ENCODE data around the gene BANP.
"Not testable (repeated sequence)": the region's sequence is repeated elsewhere in the genome, so short reads cannot be mapped to it uniquely, and the experiment has no call there.

The BANP gene

DNA sequence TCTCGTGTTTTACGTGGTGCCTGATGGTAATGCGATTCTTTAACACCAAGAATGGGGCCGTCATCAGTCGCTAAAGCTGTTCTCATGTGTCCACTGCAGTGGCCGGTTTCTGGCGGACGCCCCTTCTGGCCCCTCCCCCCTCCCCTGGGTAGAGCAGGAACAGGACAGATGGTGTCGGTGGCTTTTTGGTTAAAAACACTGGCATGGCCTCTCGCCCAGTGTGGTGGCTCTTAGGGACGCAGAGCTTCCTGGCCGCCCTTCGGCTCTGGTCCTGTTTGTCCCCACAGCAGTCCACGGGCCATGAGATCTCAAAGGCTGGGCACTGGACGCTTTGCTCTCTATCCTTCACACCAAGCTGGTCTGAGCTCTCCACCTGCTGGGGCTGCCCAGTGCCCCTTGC lies 151.8 kb downstream of the BANP start:
- no peak overlapping the region for H3K4me3 ChIP-seq (ENCODE audit: control insufficient read depth, low read depth, low read length)
- no peak for TF ChIP-seq CTCF (conservative IDR thresholded peaks at IDR 0.05; ENCODE audit: control insufficient read depth, insufficient read depth, low read depth, low read length)
- no peak for DNase-seq (ENCODE audit: low read depth)

- TF ChIP-seq CTCF (conservative IDR thresholded peaks at IDR 0.05; ENCODE audit: control insufficient read depth, insufficient read depth, low read depth, low read length): no peak
- no peak overlapping the region for H3K4me3 ChIP-seq (ENCODE audit: control insufficient read depth, low read depth, low read length)
- no peak for DNase-seq (ENCODE audit: low read depth)
Measured at GRCh38 chr16:88103581-88104188, 152.5 kb downstream of the BANP start.

- not testable (repeated sequence) for H3K4me3 ChIP-seq (ENCODE audit: control insufficient read depth, low read depth, low read length); DNase-seq (ENCODE audit: low read depth)
Measured at GRCh38 chr16:88104363-88104762, 153.1 kb downstream of the BANP start.

DNA sequence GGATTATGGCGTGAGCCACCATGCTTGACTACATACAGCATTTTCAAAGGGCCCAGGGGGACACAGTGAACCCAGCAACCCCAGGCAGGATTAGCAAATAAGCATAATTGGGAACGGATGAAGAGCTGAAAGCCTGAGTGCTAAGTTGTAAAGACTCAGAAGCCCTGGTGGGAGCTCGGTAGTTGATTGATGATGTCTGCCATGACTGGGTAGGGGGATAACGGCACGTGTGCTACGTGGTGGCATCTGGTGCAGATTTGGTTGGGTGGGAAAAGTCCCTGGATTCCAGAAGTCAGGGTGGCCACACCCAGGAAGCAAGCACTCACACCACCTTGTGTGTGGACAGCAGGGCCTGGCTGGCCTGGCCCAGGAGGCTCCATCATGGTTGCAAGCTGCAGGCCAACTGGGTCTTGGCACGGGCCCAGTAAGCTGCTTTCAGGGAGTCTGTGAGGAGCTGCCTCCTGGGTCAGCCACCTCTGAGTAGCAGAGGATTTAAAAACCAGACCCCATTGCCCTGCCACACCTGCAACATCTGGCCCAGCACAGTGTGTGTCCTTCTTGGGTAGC lies 154.4 kb downstream of the BANP start:
- not testable (repeated sequence) for DNase-seq (ENCODE audit: low read depth); H3K4me3 ChIP-seq (ENCODE audit: control insufficient read depth, low read depth, low read length)

- H3K4me3 ChIP-seq (ENCODE audit: control insufficient read depth, low read depth, low read length); DNase-seq (ENCODE audit: low read depth): not testable (repeated sequence)
Measured at GRCh38 chr16:88106566-88106965, 155.3 kb downstream of the BANP start.

- no peak for DNase-seq (ENCODE audit: low read depth)
- no peak overlapping the region for H3K4me3 ChIP-seq (ENCODE audit: control insufficient read depth, low read depth, low read length)
- no peak for TF ChIP-seq CTCF (conservative IDR thresholded peaks at IDR 0.05; ENCODE audit: control insufficient read depth, insufficient read depth, low read depth, low read length)
Measured at GRCh38 chr16:88108762-88109161, 157.5 kb downstream of the BANP start.

DNA sequence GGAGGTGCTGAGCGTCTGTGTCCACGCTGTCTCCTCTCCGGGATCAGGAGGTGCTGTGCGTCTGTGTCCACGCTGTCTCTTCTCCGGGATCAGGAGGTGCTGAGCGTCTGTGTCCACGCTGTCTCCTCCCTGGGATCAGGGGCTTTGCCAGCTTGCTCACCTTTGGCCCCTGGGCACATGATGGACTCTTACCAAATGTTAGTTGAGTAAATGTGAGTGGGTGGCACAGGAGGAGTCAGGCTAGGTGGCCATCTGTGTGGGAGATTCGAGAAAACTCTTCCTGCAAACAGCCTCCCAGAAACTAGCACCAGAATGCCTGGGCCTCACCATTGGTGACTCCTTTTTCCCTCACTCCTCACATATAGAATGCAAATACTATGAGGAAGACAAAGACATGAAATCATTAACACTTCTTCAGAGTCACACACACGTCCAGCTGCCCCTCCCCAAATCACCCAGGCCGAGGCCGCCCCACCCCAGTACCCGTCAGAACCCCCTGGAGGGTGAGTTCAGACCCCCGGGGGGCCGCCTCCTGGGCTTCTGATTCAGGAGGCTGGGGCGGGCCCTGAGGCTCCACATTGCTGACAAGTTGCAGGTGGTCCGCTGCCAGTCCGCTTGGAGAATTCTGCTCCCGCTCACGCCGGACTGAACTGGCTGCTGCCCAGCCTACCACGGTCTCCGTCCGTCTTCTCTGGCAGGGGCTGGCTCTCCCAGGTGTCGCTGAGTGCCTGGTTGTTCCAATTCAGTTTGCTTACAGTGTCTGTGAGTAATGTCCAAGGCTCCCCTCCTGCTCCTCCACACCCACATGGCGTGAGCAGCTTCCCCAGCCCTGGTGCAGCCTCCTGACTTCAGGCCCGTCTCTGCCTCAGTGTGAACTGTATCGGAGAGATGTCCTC lies 158.7 kb downstream of the BANP start:
- DNase-seq (ENCODE audit: low read depth); H3K4me3 ChIP-seq (ENCODE audit: control insufficient read depth, low read depth, low read length): not testable (repeated sequence)

GRCh38 chr16:88110875-88111494 lies 159.8 kb downstream of the BANP start:
- DNase-seq (ENCODE audit: low read depth); H3K4me3 ChIP-seq (ENCODE audit: control insufficient read depth, low read depth, low read length): not testable (repeated sequence)

DNA sequence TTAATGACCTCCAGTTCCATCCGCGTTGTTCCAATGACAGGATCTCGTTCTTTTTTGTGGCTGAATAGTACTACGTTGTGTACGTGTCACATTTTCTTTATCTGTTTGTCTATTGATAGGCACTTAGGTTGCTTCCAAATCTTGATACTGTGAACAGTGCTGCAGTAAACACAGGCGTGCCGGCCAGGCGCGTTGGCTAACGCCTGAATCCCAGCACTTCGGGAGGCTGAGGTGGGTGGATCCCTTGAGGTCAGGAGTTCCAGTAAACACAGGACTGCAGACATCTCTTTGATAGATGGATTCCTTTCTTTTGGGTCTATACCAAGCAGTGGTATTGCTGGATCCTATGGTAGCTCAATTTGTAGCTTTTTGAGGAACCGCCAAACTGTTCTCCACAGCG lies 160.7 kb downstream of the BANP start:
- not testable (repeated sequence) for DNase-seq (ENCODE audit: low read depth); H3K4me3 ChIP-seq (ENCODE audit: control insufficient read depth, low read depth, low read length)

All from fibroblast of mammary gland (primary cell).